ACHN (cell line): ENCODE data around the gene KRT6B.
"Not testable (repeated sequence)": the region's sequence is repeated elsewhere in the genome, so short reads cannot be mapped to it uniquely, and the experiment has no call there.

ENCODE experiments used
- DNase-seq: peaks from one replicate; pipeline ENCODE4 v3.0.0-alpha.2; 2015
- in situ Hi-C: cut with HindIII; loops from 2 replicates; pipeline ENCODE4 v1.10.0; 2017; ENCODE audit warnings: low sequenced_read_pairs, low pct_ligation_motif_present, low pct_unique_long_range_greater_than_20kb

KRT6B gene

GRCh38 chr12:52477651-52478050 is 25.7 kb upstream of the KRT6B start:
- in situ Hi-C loops = no loop called here
- no peak for DNase-seq

- in situ Hi-C loops = no loop called here
- no peak for DNase-seq
These were observed 22.3 kb upstream of the KRT6B start for GRCh38 chr12:52474212-52474611.

GRCh38 chr12:52473768-52474167 is 21.8 kb upstream of the KRT6B start, which contains the start of gene KRT6C:
Gene KRT6C (minus strand): TSS chr12:52473805. CDS start chr12:52473737, 68 bp downstream.
- no peak for DNase-seq
- in situ Hi-C loops = no loop called here

DNA sequence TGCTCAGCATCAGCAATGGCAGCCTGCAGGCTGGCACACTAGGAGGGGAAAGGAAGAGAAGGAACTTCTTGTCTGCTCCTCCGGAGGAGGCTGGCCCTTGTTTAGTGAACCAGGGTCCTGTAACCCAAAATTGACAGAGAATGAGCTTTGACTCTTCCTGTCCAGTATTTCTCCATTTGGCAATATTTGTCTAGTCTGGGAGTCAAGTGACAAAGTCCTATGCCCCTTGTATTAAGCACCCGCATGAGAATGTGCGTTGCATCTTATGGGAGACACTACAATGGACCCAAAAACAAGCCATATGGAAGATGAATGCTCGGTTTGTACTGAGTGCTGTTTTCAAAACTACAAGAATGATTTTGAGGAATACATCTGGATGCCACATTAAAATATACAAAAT is 17.9 kb upstream of the KRT6B start:
- in situ Hi-C loops = no loop called here
- DNase-seq = no peak

DNA sequence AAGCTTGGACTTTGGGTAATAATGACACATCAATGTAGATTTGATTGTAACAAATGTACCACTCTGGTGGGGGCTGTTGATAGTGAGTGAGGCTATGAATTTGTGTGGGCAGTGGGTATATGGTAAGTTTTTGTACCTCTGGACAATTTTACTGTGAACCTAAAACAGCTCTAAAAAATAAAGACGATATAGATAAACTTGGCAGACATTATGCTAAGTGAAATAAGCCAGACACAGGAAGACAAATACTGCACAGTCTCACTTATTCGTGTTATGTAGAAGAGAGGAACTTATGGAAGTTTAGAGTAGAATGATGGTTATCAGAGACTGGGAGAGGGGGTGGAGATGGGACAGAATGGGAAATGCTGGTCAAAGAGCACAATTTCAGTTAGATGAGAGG is 13.0 kb upstream of the KRT6B start:
- in situ Hi-C loops = no loop called here
- DNase-seq = no peak

DNA sequence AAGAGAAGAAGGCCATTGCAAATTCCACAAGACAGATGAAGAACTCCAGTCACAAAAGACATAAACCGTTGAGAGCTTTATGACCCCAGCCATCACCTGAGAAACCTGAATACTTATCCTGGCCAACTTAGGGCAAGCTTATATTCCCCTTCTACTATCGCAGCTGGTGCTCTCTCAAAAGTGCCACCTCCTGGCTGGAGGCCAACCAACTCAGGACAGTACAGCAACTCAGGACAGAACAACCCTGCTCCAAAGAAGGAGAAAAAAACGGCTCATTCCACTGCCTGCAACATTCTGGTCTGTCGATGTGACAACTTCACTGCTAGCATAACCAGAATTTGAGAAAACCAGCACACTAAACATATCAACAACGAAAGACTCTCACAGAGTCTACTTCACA is 9.7 kb upstream of the KRT6B start:
- no peak for DNase-seq

DNA sequence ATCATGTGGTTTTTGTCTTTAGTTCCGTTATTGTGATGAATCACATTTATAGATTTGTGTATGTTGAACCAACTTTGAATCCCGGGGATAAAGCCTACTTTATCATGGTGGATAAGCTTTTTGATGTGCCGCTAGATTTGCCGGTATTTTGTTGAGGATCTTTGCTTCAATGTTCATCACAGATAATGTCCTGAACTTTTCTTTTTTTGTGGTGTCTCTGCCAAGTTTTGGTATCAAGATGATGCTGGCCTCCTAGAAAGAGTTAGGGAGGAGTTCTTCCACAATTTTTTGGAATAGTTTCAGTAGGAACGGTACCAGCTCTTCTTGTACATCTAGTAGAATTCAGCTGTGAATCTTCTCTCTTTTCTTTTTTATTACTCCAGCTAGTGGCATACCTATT is 6.9 kb upstream of the KRT6B start:
- in situ Hi-C loops = no loop called here

More for the DNA sequence above, 9.7 kb upstream of the KRT6B start:
- in situ Hi-C loops = no loop called here

GRCh38 chr12:52455821-52456220 is 3.9 kb upstream of the KRT6B start:
- DNase-seq = no peak
- in situ Hi-C loops = no loop called here

More for the DNA sequence above, 6.9 kb upstream of the KRT6B start:
- DNase-seq = no peak

DNA sequence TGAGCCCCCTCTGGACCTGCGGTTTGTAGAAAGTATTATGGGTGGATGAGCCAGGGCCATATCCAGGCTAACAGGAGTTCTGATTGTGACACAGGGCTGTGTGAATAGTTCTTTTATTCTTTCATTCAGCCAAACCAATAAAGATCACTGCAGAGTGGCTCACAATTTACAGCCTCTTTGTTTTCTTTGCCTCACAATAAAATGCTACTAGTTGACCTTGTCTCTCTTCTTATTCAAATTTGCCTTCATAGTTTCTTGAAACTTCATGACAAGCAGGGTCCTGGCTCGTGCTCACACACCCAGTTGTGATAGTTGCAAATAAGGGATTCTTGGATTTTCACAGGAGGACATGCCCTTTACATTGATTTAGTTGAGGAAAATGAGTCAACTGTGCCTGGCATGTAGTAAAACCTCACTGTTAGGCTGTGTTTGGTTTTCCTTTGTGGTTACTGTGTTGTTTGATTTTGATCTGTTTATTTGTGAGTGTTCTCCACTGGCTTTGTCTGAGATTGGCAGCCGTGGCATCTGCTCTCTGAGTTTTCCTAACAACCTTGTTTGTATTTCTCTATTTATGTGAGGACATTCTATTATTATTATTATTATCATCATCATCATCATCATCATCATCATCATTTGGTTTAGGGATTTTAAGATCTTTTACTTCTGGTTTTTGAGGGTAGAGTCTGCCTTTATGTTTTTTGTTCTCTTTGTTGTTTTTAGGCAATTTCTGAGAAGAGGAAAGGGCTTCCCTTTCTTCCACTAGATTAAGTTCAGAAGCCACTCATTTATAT is 2.7 kb upstream of the KRT6B start:
- in situ Hi-C loops = no loop called here
- DNase-seq = no peak

- no peak for DNase-seq
- in situ Hi-C loops = no loop called here
These were observed 3.7 kb downstream of the KRT6B start for GRCh38 chr12:52448228-52448627.

GRCh38 chr12:52447196-52447595 is 4.8 kb downstream of the KRT6B start:
- DNase-seq, in situ Hi-C loops: not testable (repeated sequence)

GRCh38 chr12:52446367-52447045 is 5.4 kb downstream of the KRT6B start:
- no peak for DNase-seq
- in situ Hi-C loops = no loop called here

- DNase-seq = no peak
These were observed 6.1 kb downstream of the KRT6B start for GRCh38 chr12:52445876-52446275.

GRCh38 chr12:52444647-52445595 is 7.0 kb downstream of the KRT6B start:
- in situ Hi-C loops = no loop called here
- no peak for DNase-seq

More at GRCh38 chr12:52445876-52446275, 6.1 kb downstream of the KRT6B start:
- in situ Hi-C loops = no loop called here

DNA sequence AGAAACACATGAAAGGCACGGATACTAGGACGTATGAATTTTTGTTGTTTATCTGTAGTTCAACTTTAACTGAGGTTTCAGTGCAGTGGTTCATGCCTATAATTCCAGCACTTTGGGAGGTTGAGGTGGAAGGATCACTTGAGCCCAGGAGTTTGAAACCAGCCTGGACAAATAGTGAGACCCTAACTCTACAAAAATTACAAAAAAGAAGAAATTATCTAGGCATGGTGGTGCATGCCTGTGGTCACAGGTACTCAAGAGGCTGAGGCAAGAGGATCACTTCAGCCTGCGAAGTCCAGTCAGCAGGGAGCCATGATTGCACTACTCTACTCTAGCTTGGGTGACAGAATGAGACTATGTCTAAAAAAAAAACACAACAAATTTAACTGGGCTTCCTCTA is 8.0 kb downstream of the KRT6B start:
- in situ Hi-C loops = no loop called here

DNA sequence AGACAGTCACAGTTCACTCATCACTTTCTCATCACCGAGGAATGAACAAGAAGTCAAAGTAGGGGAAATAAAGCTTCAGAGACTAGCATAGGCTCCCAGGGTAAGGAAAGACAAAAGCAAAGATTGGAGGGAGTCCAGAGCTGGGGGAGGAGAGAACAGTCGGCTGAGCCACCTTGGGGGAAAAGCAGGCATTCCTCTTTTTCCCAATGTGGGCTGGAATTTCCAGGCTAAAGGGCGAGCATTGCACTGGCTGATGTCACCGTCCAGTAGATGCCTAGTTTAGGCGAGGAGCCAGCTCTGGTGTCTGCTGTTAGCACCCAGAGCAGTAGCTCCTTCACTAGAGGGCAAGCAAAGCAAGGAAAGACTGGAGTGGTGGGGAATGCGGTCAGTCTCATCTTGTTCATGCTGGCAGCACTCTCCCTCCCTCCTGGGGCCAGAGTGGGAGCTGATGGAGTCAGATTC is 9.3 kb downstream of the KRT6B start:
- in situ Hi-C loops = no loop called here
- peak; percentile 86 for DNase-seq

More for the DNA sequence above, 8.0 kb downstream of the KRT6B start:
- DNase-seq = no peak

- in situ Hi-C loops = no loop called here
- DNase-seq = no peak
These were observed 10.5 kb downstream of the KRT6B start for GRCh38 chr12:52441320-52441911.

DNA sequence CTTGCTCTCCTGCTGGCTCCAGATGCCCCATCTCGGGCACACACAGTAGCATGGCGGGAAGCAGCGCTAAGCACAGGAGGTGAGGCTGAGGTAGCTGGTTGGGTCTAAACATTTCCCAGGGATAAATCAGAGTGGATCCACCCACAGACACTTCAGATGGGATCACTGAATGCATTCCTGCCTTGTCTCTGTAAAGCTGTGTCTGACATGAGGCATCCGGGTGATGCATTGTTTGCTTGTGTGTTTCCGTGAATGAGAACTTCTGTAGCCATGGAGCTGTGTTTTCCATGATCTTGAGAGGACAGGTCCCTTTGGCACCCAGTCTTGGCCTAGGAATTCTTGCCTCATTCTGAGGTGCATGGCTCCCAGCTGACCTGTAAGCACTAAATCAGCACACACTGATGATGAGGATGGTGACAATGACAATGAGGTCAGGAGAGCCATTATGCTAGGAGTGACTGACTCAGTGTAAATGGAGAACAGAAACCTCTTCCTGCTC is 11.1 kb downstream of the KRT6B start:
- in situ Hi-C loops = no loop called here
- no peak for DNase-seq
